Transverse colon (tissue), 3 donors: Measurements from ENCODE around the gene CXCR2.

Experiments used
- CTCF ChIP-seq, 5 experiments: fragments of 200-600 bp in 3 of 5; fragments of 450-650 bp in 2 of 5; sonication (generic) in 3 of 5; IDR thresholded peaks; 1 replicate in 2 of 5; 2 replicates in 3 of 5; pipeline ENCODE4 v1.5.1; 2016 to 2017; ENCODE audit warnings: antibody characterized with exemption in 5 of 5, inconsistent platforms in 3 of 5, mild to moderate bottlenecking in 2 of 5, moderate library complexity in 1 of 5
- EP300 ChIP-seq: sonication (generic); formaldehyde crosslinking; IDR thresholded peaks from one replicate; pipeline ENCODE4 v1.6.1; 2017; ENCODE audit warnings: antibody characterized with exemption, low read depth
- POLR2A ChIP-seq: fragments of 450-650 bp; IDR thresholded peaks from one replicate; pipeline ENCODE4 v1.6.1; 2016; ENCODE audit warnings: antibody characterized with exemption, mild to moderate bottlenecking, moderate library complexity

- no peak for TF ChIP-seq CTCF (IDR thresholded peaks at IDR 0.05)
- TF ChIP-seq POLR2A: no peak
- no peak for TF ChIP-seq EP300
Measured at GRCh38 chr2:218077464-218078216, 48.2 kb upstream of the CXCR2 start.
